ENCODE measurements around the gene MYLK2.
A peak's percentile ranks its signal among the peaks of the same experiment; 100 is the strongest.

The MYLK2 gene

GRCh38 chr20:31856516-31856915 lies 37.4 kb downstream of the MYLK2 start:
- no peak for DNase-seq (ENCODE audit: low spot score)

- DNase-seq (ENCODE audit: low spot score), result no peak
Measured at GRCh38 chr20:31857861-31858759, 39.0 kb downstream of the MYLK2 start.

GRCh38 chr20:31858760-31859083 lies 39.6 kb downstream of the MYLK2 start:
- no peak for DNase-seq (ENCODE audit: low spot score)

GRCh38 chr20:31859266-31859997 lies 40.3 kb downstream of the MYLK2 start:
- DNase-seq (ENCODE audit: low spot score), result no peak

GRCh38 chr20:31859998-31860380 lies 40.8 kb downstream of the MYLK2 start:
- DNase-seq (ENCODE audit: low spot score), result no peak

GRCh38 chr20:31860390-31861134 lies 41.4 kb downstream of the MYLK2 start:
- DNase-seq (ENCODE audit: low spot score), result no peak

GRCh38 chr20:31861135-31861384 lies 41.9 kb downstream of the MYLK2 start:
- DNase-seq (ENCODE audit: low spot score), result no peak

- no peak for DNase-seq (ENCODE audit: low spot score)
Measured at GRCh38 chr20:31861385-31862156, 42.4 kb downstream of the MYLK2 start.

- no peak for DNase-seq (ENCODE audit: low spot score)
Measured at GRCh38 chr20:31862157-31862470, 43.0 kb downstream of the MYLK2 start.

GRCh38 chr20:31862506-31862905 lies 43.4 kb downstream of the MYLK2 start:
- DNase-seq (ENCODE audit: low spot score), result no peak

- no peak for DNase-seq (ENCODE audit: low spot score)
Measured at GRCh38 chr20:31863296-31864085, 44.3 kb downstream of the MYLK2 start.

GRCh38 chr20:31864521-31865400 lies 45.6 kb downstream of the MYLK2 start:
- DNase-seq (ENCODE audit: low spot score), result no peak

GRCh38 chr20:31866221-31866620 lies 47.1 kb downstream of the MYLK2 start:
- no peak for DNase-seq (ENCODE audit: low spot score)

GRCh38 chr20:31868853-31869672 lies 49.9 kb downstream of the MYLK2 start:
- no peak for DNase-seq (ENCODE audit: low spot score)

GRCh38 chr20:31869673-31869941 lies 50.5 kb downstream of the MYLK2 start:
- no peak for DNase-seq (ENCODE audit: low spot score)

GRCh38 chr20:31869942-31870725 lies 51.0 kb downstream of the MYLK2 start, which contains the start of the genes DUSP15 and TTLL9:
TSS of gene DUSP15 (minus strand) at chr20:31870527. CDS start at chr20:31870337, 190 bp downstream.
TSS of gene TTLL9 (plus strand) at chr20:31870634. CDS start at chr20:31871127, 493 bp downstream.
- peak; percentile 74 for DNase-seq (ENCODE audit: low spot score)

- DNase-seq (ENCODE audit: low spot score), result peak; percentile 23
Measured at GRCh38 chr20:31870726-31871617, 51.8 kb downstream of the MYLK2 start.

GRCh38 chr20:31871618-31871954 lies 52.4 kb downstream of the MYLK2 start:
- DNase-seq (ENCODE audit: low spot score), result no peak
